ENCODE results near the gene KRT2. TPM values are rescaled to one million over a fixed set of nuclear protein-coding genes. Genes with fewer than 3 reads are reported as not detected.

Gene KRT2
- total and polyA plus RNA-seq, 10 of the 15 experiments (the other 5 are each of a cell fraction or from before 2014, with no cell fraction given), result 0.08 to 0.12 TPM; not detected in 8

- TF ChIP-seq, protein P1, sequence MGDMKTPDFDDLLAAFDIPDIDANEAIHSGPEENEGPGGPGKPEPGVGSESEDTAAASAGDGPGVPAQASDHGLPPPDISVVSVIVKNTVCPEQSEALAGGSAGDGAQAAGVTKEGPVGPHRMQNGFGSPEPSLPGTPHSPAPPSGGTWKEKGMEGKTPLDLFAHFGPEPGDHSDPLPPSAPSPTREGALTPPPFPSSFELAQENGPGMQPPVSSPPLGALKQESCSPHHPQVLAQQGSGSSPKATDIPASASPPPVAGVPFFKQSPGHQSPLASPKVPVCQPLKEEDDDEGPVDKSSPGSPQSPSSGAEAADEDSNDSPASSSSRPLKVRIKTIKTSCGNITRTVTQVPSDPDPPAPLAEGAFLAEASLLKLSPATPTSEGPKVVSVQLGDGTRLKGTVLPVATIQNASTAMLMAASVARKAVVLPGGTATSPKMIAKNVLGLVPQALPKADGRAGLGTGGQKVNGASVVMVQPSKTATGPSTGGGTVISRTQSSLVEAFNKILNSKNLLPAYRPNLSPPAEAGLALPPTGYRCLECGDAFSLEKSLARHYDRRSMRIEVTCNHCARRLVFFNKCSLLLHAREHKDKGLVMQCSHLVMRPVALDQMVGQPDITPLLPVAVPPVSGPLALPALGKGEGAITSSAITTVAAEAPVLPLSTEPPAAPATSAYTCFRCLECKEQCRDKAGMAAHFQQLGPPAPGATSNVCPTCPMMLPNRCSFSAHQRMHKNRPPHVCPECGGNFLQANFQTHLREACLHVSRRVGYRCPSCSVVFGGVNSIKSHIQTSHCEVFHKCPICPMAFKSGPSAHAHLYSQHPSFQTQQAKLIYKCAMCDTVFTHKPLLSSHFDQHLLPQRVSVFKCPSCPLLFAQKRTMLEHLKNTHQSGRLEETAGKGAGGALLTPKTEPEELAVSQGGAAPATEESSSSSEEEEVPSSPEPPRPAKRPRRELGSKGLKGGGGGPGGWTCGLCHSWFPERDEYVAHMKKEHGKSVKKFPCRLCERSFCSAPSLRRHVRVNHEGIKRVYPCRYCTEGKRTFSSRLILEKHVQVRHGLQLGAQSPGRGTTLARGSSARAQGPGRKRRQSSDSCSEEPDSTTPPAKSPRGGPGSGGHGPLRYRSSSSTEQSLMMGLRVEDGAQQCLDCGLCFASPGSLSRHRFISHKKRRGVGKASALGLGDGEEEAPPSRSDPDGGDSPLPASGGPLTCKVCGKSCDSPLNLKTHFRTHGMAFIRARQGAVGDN (IDR thresholded peaks at IDR 0.05), result no peak
- TF ChIP-seq EED (IDR thresholded peaks at IDR 0.05; ENCODE audit: low read depth), result no peak
- no peak for TF ChIP-seq CHD2 (IDR thresholded peaks at IDR 0.05; ENCODE audit: borderline replicate concordance, low read depth, low read length)
- TF ChIP-seq IKZF1 (conservative IDR thresholded peaks at IDR 0.05), result no peak
- TF ChIP-seq RCOR1 (conservative IDR thresholded peaks at IDR 0.05; ENCODE audit: low read depth, low read length), result no peak
- TF ChIP-seq ZNF622 (IDR thresholded peaks at IDR 0.05), result no peak
- TF ChIP-seq, protein P2, sequence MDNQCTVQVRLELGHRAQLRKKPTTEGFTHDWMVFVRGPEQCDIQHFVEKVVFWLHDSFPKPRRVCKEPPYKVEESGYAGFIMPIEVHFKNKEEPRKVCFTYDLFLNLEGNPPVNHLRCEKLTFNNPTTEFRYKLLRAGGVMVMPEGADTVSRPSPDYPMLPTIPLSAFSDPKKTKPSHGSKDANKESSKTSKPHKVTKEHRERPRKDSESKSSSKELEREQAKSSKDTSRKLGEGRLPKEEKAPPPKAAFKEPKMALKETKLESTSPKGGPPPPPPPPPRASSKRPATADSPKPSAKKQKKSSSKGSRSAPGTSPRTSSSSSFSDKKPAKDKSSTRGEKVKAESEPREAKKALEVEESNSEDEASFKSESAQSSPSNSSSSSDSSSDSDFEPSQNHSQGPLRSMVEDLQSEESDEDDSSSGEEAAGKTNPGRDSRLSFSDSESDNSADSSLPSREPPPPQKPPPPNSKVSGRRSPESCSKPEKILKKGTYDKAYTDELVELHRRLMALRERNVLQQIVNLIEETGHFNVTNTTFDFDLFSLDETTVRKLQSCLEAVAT (IDR thresholded peaks at IDR 0.05), result no peak
- no peak for TF ChIP-seq E2F4 (IDR thresholded peaks at IDR 0.05; ENCODE audit: low read depth, low read length)
- TF ChIP-seq KDM1A (IDR thresholded peaks at IDR 0.05; ENCODE audit: borderline replicate concordance), result no peak
- TF ChIP-seq SIX5 (IDR thresholded peaks at IDR 0.05; ENCODE audit: low read depth, low read length, severe bottlenecking), result no peak
- no peak for TF ChIP-seq POLR2A (IDR thresholded peaks at IDR 0.05; ENCODE audit: low read depth, low read length)
- TF ChIP-seq ATF3 (IDR thresholded peaks at IDR 0.05; ENCODE audit: borderline replicate concordance, extremely low read depth, low read depth, low read length), result no peak
- TF ChIP-seq CEBPB (IDR thresholded peaks at IDR 0.05; ENCODE audit: borderline replicate concordance in 1 of 2, low read depth in 2 of 2, low read length in 2 of 2), result no peak
- no peak for TF ChIP-seq PML (IDR thresholded peaks at IDR 0.05; ENCODE audit: low read length)
- TF ChIP-seq SMAD5 (IDR thresholded peaks at IDR 0.05; ENCODE audit: low read depth), result no peak
- TF ChIP-seq BMI1 (IDR thresholded peaks at IDR 0.05; ENCODE audit: borderline replicate concordance), result no peak
- no peak for TF ChIP-seq TCF12 (IDR thresholded peaks at IDR 0.05; ENCODE audit: low read depth, low read length)
- H3K4me2 ChIP-seq (ENCODE audit: control insufficient read depth, insufficient read depth), result no peak overlapping the region
- no peaks in the 10 kb centered on the region for H3K9me3 ChIP-seq (replicated peaks; ENCODE audit: control insufficient read depth, insufficient read depth, low read length)
- SMC1A ChIA-PET (ENCODE audit: uncharacterized antibody, unreplicated experiment), result no interaction called here
- H3K4me3 ChIP-seq, result no peak overlapping the region
- H3K4me1 ChIP-seq (ENCODE audit: control insufficient read depth, insufficient read depth, low read length), result no peaks in the 10 kb centered on the region
- WGBS (ENCODE audit: insufficient coverage, insufficient replicate concordance, low lambda C conversion rate, missing lambda C conversion rate), result 16% methylated on average over 4 of the region's 4 CpGs
- CTCF ChIA-PET, result no interaction called here
- H4K20me1 ChIP-seq (ENCODE audit: control insufficient read depth, insufficient read depth), result no peaks in the 10 kb centered on the region
- POLR2A ChIA-PET, result no interaction called here
- H3K27ac ChIP-seq (ENCODE audit: control insufficient read depth, insufficient read depth), result no peak overlapping the region
- RAD21 ChIA-PET (ENCODE audit: unreplicated experiment), result no interaction called here
- H3K27me3 ChIP-seq (replicated peaks in 1 of 2; ENCODE audit: control insufficient read depth in 2 of 2, insufficient read depth in 2 of 2, low read length in 1 of 2), result peaks cover 0 to 4% of the 10 kb centered on the region in 2 experiments; a peak in 3 of 4 replicates
- no peaks in the 10 kb centered on the region for H3K79me2 ChIP-seq (ENCODE audit: control insufficient read depth, insufficient read depth, low read length)
- DNase-seq (ENCODE audit: low read depth, low spot score) (no peak), ATAC-seq (no peak), FAIRE-seq (no peak)
- H2AFZ ChIP-seq (ENCODE audit: control insufficient read depth, low read depth, low read length), result no peak overlapping the region
- H3K36me3 ChIP-seq (ENCODE audit: control insufficient read depth in 2 of 2, insufficient read depth in 2 of 2, low read length in 1 of 2), result no peaks in the 10 kb centered on the region
- BruUV-seq (replicated peaks), result no TSS peak
- in situ Hi-C loops (cut with MboI), result no loop called here
- no peak overlapping the region for H3K9ac ChIP-seq (ENCODE audit: control insufficient read depth, insufficient read depth, low read length)
- intact Hi-C loops (cut with micrococcal nuclease; ENCODE audit: unreplicated experiment), result no loop called here
Measured at GRCh38 chr12:52633383-52633782, 18.6 kb downstream of the KRT2 start.

Data from GM12878 (cell line).